HG02885 (cell line): ENCODE data around the gene GZMM.

Experiments used
- ATAC-seq: cut with Tn5 transposase; IDR thresholded peaks from one replicate; pipeline ENCODE4 v1.9.1; 2021; ENCODE audit warnings: mild to moderate bottlenecking; ENCODE audit not compliant: unreplicated experiment, poor library complexity

The GZMM gene

DNA sequence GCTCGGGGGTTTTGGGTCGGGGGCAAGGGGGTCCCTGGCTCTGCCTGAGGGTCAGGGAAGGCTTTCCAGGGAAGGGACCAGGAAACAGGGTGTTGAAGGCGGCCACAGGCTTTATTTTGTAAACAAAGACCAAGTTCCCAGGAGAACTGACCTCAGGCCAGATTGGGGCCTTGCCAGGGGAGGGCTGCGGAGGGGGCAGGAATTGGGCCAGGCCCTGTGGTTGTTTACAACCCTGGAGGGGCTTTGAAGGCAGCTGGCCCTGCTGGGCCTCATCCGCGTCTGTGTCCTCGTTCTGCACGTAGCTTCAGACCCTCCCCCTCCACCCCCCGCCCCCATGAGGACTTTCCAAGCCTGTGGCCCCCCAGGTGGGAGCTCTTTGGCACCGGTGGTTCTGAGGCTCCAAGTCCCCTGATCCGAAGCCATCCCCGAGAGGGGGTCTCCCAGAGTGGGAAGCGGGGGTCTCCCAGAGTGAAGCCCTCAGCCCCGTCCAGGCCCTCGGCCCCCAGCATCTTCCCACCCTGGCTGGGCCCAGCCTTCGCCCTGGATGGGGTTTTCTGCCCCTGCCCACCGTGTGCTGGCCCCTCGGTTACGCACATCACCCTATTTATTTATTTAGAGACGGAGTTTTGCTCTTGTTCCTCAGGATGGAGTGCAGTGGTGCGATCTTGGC, 15.1 kb downstream of the GZMM start:
- ATAC-seq: no peak

GRCh38 chr19:560121-560520, 16.3 kb downstream of the GZMM start:
- no peak for ATAC-seq

DNA sequence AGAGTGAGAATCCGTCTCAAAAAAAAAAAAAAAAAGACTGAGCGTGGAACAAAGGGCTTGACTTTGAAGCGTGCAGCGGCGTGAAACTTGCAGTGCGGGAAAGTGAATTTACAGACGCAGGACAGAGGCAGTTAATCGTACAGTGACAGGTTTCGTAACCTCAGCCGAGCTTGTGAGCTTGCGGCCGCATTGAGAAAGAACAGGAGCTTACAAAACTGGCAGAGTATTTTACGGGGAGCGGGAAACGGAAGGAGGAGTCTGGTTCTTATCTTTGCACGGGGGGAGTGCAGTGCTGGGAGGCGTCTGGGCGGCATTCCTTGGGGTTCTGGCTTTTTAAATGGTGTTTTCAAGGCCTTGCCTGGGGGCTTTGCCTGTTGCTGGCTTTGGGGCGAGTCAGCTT, 22.6 kb downstream of the GZMM start:
- ATAC-seq: no peak

- ATAC-seq: no peak
Measured at GRCh38 chr19:566844-567243, 23.0 kb downstream of the GZMM start.

- no peak for ATAC-seq
Measured at GRCh38 chr19:567296-567900, 23.5 kb downstream of the GZMM start.

DNA sequence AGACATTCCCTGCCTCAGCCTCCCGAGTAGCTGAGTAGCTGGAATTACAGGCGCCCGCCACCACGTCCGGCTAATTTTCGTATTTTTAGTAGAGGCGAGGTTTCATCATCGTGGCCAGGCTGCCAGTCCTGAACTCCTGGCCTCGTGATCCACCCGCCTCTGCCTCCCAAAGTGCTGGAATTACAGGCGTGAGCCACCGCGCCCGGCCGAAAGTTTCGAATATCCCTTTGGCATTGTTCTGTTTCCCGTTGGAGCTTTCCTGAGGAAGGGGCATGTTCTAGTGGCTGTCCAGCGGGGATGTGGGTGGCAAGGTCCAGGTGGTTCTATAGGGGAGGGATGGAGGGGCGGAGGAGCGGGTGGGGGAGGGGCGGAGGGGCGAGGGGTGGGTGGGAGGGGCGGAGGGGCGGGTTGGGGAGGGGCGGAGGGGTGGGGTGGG, 26.4 kb downstream of the GZMM start:
- ATAC-seq: no peak

GRCh38 chr19:570937-571565, 27.2 kb downstream of the GZMM start:
- no peak for ATAC-seq

- ATAC-seq: no peak
Measured at GRCh38 chr19:571566-571974, 27.7 kb downstream of the GZMM start.

DNA sequence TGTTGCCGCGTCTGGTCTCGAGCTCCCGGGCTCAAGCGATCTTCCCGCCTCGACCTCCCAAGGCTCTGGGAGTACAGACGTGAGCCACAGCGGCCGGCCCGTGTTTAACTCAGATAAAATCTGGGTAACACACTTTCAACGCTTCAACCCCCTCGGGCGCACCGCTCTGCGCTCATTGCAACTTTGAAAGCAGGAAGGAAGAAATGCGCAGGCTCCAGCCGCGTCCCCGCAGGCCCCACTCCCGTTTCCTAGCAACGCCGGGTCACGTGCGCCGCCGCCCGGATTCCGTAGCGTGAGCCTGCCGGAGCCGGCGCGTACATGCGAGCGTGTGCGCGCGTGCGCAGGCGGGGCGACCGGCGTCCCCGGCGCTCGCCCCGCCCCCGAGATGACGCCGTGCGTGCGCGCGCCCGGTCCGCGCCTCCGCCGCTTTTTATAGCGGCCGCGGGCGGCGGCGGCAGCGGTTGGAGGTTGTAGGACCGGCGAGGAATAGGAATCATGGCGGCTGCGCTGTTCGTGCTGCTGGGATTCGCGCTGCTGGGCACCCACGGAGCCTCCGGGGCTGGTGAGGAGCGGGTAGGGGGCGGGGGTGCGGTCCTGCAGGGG, 28.4 kb downstream of the GZMM start, which contains the start of gene BSG:
Gene BSG, plus strand, starts transcription at position 457 of the 603 bp plus-strand sequence. Its CDS starts 39 bp downstream, at position 496.
- ATAC-seq: peak; percentile 85

- ATAC-seq: no peak
Measured at GRCh38 chr19:572743-573518, 29.1 kb downstream of the GZMM start.

- ATAC-seq: no peak
Measured at GRCh38 chr19:573519-573825, 29.6 kb downstream of the GZMM start.

- ATAC-seq: no peak
Measured at GRCh38 chr19:574658-575526, 31.0 kb downstream of the GZMM start.

- no peak for ATAC-seq
Measured at GRCh38 chr19:575527-576506, 32.0 kb downstream of the GZMM start.

DNA sequence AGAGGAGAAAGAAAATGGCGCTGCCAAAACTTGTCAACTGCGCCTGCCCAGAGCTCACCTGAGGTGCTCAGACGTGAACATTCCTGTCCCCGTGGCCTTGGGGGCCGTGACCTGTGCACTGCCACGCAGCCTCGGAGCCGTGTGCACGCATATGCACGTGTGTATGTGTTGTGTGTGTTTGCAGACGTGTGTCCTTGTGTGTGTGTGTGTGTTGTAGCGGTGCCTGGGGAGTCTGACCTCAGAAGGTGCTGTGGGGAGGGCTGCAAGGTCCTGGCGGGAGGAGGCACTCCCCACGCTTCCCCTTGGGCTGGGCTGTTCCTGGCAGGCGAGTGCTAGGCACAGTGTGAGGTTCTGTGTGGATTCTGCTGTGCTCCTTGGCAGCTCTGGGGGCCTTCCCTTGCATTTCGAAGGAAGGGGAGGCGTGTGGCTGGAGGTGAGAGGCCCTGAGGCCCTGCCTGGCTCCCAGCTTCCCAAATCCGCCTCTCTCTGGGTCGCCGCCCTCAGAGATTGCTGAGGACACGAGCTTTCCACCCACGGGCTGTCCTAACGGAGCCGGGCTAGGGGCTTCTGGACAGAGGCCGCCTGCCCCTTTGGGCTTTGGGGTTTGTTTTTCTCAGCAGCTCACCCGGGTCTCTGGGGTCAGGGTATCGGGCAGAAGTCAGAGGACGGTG, 33.0 kb downstream of the GZMM start:
- ATAC-seq: no peak

DNA sequence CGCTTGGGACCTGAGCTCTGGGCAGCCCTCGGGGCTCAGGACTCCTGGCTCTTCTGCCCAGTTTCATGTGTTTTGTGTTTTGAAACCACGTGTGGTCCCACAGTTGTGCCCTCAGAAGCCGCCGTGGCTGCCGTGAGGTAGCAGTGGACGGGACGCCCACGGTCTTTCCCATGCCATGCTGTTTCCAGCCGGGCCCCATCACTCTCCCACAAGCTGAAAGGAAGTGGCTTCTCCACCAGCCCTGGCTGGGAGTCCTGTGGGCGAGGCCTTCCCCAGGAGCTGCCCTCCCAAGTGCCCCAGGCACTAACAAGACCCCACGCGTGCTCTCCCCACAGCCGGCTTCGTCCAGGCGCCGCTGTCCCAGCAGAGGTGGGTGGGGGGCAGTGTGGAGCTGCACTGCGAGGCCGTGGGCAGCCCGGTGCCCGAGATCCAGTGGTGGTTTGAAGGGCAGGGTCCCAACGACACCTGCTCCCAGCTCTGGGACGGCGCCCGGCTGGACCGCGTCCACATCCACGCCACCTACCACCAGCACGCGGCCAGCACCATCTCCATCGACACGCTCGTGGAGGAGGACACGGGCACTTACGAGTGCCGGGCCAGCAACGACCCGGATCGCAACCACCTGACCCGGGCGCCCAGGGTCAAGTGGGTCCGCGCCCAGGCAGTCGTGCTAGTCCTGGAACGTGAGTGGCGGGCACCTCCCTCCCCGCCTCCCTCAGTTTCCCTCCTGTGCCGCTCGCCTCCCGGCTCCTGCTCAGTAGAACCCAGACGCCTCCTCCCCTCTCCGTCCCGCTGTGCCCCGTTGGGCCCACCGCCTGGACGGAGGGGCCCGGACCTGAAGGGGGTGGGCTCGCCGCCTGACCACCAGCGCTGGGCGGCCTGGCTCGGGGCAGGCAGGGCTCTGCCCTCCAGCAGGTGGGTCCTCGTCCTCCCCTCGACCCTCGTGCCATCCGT, 33.9 kb downstream of the GZMM start:
- no peak for ATAC-seq

DNA sequence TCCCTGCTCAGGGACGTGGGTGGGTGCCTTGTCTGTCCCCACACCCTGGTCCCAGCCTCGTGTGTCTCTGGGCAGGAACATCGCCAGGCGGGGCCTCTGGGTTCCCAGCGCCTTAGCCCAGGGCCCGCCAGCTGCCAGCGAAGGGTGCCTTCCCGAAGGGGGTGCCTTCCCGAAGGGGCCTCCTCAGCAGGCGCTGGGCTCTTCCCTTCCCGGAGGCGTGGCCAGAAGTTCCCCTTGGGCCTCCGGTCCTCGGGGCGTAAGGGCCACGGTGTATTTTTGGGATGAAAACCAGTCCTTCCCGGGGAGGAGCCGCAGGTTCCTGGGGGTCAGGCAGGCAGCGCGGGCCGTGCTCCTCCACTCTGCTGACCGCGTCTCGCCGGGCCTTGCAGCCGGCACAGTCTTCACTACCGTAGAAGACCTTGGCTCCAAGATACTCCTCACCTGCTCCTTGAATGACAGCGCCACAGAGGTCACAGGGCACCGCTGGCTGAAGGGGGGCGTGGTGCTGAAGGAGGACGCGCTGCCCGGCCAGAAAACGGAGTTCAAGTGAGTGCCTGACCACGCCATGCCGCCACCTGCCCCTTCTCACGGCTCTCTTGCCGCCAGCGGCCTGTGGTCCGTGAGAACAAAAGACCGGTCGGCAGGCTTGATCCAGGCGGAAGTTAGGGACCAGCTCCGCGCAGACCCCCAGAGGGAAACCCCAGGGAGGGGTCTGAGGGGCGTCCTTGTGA, 35.4 kb downstream of the GZMM start:
- no peak for ATAC-seq
